ENCODE data around the gene LTBP2.

Gene LTBP2

GRCh38 chr14:74577948-74578275, 34.1 kb downstream of the LTBP2 start:
- TF ChIP-seq CTCF (conservative IDR thresholded peaks at IDR 0.05; ENCODE audit: low read depth, low read length) = no peak

GRCh38 chr14:74577247-74577947, 34.6 kb downstream of the LTBP2 start:
- peak; percentile 41 for DNase-seq (ENCODE audit: low read depth)
- no peak overlapping the region for H3K4me3 ChIP-seq (ENCODE audit: low read depth, low read length)
- TF ChIP-seq CTCF (conservative IDR thresholded peaks at IDR 0.05; ENCODE audit: low read depth, low read length) = no peak

More at GRCh38 chr14:74577948-74578275, 34.1 kb downstream of the LTBP2 start:
- no peak for DNase-seq (ENCODE audit: low read depth)
- H3K4me3 ChIP-seq (ENCODE audit: low read depth, low read length) = no peak overlapping the region

GRCh38 chr14:74575936-74576335, 36.1 kb downstream of the LTBP2 start:
- DNase-seq (ENCODE audit: low read depth) = no peak
- TF ChIP-seq CTCF (conservative IDR thresholded peaks at IDR 0.05; ENCODE audit: low read depth, low read length) = no peak
- H3K4me3 ChIP-seq (ENCODE audit: low read depth, low read length) = no peak overlapping the region

GRCh38 chr14:74575507-74575906, 36.5 kb downstream of the LTBP2 start:
- TF ChIP-seq CTCF (conservative IDR thresholded peaks at IDR 0.05; ENCODE audit: low read depth, low read length) = no peak
- no peak overlapping the region for H3K4me3 ChIP-seq (ENCODE audit: low read depth, low read length)
- DNase-seq (ENCODE audit: low read depth) = no peak

GRCh38 chr14:74574706-74575105, 37.3 kb downstream of the LTBP2 start:
- H3K4me3 ChIP-seq (ENCODE audit: low read depth, low read length) = no peak overlapping the region
- TF ChIP-seq CTCF (conservative IDR thresholded peaks at IDR 0.05; ENCODE audit: low read depth, low read length) = no peak
- no peak for DNase-seq (ENCODE audit: low read depth)

GRCh38 chr14:74574090-74574433, 38.0 kb downstream of the LTBP2 start:
- TF ChIP-seq CTCF (conservative IDR thresholded peaks at IDR 0.05; ENCODE audit: low read depth, low read length) = no peak
- no peak overlapping the region for H3K4me3 ChIP-seq (ENCODE audit: low read depth, low read length)
- no peak for DNase-seq (ENCODE audit: low read depth)

- H3K4me3 ChIP-seq (ENCODE audit: low read depth, low read length) = no peak overlapping the region
- peak; percentile 13 for TF ChIP-seq CTCF (conservative IDR thresholded peaks at IDR 0.05; ENCODE audit: low read depth, low read length)
- DNase-seq (ENCODE audit: low read depth) = peak; percentile 48
These were observed 38.5 kb downstream of the LTBP2 start for GRCh38 chr14:74573421-74574089.

Measured in choroid plexus epithelial cell (primary cell).